ENCODE measurements around the gene CLEC3B. TPM values are rescaled to one million over a fixed set of nuclear protein-coding genes. Genes with fewer than 3 reads are reported as not detected.
"Not testable (repeated sequence)": the region's sequence is repeated elsewhere in the genome, so short reads cannot be mapped to it uniquely, and the experiment has no call there.

Gene CLEC3B
- total RNA-seq, 1 donor from 2014 or later, result 50.3 TPM

DNA sequence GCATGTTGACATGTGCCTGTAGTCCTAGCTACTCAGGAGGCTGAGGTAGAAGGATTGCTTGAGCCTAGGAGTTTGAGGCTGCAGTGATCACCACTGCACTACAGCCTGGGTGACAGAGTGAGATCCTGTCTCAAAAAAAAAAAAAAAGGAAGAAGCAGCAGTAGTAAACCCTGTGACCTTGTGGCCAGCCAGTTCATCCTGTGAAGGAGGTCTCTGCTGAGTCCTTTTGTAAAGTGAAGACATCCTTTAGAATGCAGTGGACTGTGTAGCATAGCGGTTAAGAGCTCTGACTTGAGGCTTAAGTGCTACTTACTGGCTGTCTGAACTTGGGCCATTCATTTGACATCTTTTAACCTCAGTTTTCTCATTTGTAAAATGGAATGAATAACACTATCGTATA is 41.8 kb upstream of the CLEC3B start:
- H3K36me3 Mint-ChIP-seq (ENCODE audit: low read depth), result no peaks in the 10 kb centered on the region
- TF ChIP-seq, protein P1, sequence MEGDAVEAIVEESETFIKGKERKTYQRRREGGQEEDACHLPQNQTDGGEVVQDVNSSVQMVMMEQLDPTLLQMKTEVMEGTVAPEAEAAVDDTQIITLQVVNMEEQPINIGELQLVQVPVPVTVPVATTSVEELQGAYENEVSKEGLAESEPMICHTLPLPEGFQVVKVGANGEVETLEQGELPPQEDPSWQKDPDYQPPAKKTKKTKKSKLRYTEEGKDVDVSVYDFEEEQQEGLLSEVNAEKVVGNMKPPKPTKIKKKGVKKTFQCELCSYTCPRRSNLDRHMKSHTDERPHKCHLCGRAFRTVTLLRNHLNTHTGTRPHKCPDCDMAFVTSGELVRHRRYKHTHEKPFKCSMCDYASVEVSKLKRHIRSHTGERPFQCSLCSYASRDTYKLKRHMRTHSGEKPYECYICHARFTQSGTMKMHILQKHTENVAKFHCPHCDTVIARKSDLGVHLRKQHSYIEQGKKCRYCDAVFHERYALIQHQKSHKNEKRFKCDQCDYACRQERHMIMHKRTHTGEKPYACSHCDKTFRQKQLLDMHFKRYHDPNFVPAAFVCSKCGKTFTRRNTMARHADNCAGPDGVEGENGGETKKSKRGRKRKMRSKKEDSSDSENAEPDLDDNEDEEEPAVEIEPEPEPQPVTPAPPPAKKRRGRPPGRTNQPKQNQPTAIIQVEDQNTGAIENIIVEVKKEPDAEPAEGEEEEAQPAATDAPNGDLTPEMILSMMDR (IDR thresholded peaks at IDR 0.05), result no peak
- H3K4me1 Mint-ChIP-seq (ENCODE audit: low read depth), result peaks cover 31% of the 10 kb centered on the region

DNA sequence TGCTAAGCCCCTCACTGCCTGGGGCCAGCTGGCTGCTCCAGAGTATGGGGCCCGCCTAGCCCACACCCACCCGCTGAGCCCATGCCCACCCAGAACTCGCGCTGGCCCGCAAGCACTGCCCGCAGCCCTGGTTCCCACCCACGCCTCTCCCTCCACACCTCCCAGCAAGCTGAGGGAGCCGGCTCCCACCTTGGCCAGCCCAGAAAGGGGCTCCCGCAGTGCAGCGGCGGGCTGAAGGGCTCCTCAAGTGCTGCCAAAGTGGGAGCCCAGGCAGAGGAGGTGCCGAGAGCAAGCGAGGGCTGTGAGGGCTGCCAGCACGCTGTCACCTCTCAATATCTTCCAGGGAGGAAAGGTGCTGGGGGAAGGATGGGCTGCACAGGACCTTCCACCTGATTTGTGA is 39.8 kb upstream of the CLEC3B start:
- not testable (repeated sequence) for DNase-seq (ENCODE audit: low spot score); H3K4me3 Mint-ChIP-seq (ENCODE audit: unreplicated experiment); H3K27ac Mint-ChIP-seq (ENCODE audit: unreplicated experiment); H3K27me3 Mint-ChIP-seq (ENCODE audit: low read depth); H3K36me3 Mint-ChIP-seq (ENCODE audit: low read depth); H3K9me3 Mint-ChIP-seq (ENCODE audit: low read depth)
- H3K4me1 Mint-ChIP-seq (ENCODE audit: low read depth), result peaks cover 25% of the 10 kb centered on the region

More for the DNA sequence above, 41.8 kb upstream of the CLEC3B start:
- Mint-ChIP-seq H3K27me3 (ENCODE audit: low read depth) (no peaks in the 10 kb centered on the region), H3K4me3 (ENCODE audit: unreplicated experiment) (no peak overlapping the region), H3K27ac (ENCODE audit: unreplicated experiment) (no peak overlapping the region), H3K9me3 (ENCODE audit: low read depth) (no peaks in the 10 kb centered on the region)
- no peak for DNase-seq (ENCODE audit: low spot score)

DNA sequence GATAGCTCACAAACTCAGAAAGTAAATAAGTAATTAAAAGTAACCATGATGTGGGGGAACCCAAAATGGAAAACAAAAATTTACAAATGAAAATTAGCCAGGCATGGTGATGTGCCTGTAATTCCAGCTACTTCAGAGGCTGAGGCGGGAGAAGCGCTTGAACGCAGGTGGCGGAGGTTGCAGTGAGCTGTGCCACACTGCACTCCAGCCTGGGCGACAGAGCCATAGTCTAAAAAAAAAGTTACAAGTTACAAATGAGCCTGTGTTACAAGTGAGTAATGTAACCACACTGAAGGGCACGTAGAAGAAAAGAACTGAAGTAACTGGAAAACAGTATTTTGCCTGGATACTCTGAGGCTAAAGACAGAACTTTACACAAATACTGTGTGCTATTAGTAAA is 38.8 kb upstream of the CLEC3B start:
- no peak overlapping the region for H3K4me3 Mint-ChIP-seq (ENCODE audit: unreplicated experiment)
- H3K27ac Mint-ChIP-seq (ENCODE audit: unreplicated experiment), result no peak overlapping the region
- no peaks in the 10 kb centered on the region for H3K9me3 Mint-ChIP-seq (ENCODE audit: low read depth)
- H3K4me1 Mint-ChIP-seq (ENCODE audit: low read depth), result peaks cover 25% of the 10 kb centered on the region
- TF ChIP-seq, protein P1 (IDR thresholded peaks at IDR 0.05), result no peak
- DNase-seq (ENCODE audit: low spot score), result no peak
- no peaks in the 10 kb centered on the region for H3K27me3 Mint-ChIP-seq (ENCODE audit: low read depth)
- peaks cover 9% of the 10 kb centered on the region for H3K36me3 Mint-ChIP-seq (ENCODE audit: low read depth)

DNA sequence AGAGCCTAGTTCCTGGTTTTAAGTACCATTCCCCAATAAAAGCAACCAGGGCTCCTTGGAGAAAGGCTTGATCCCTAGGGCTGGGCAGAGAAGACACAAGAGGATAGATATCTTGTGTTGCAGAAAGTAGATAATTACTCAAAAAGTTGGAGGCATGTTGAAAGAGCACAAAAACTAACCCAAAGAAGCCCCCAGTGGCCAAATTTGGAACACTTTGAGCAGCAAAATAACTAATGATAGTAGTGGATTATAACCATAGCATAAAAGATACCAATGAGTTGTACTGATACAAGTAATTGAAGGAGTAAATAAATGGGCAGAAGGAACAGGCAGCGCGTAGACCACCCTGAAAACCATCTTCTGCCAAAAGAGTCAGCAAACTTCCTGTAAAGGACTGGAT is 38.0 kb upstream of the CLEC3B start:
- Mint-ChIP-seq H3K4me1 (ENCODE audit: low read depth) (peaks cover 29% of the 10 kb centered on the region), H3K27me3 (ENCODE audit: low read depth) (no peaks in the 10 kb centered on the region), H3K9me3 (ENCODE audit: low read depth) (no peaks in the 10 kb centered on the region), H3K4me3 (ENCODE audit: unreplicated experiment) (no peak overlapping the region), H3K27ac (ENCODE audit: unreplicated experiment) (no peak overlapping the region), H3K36me3 (ENCODE audit: low read depth) (peaks cover 13% of the 10 kb centered on the region)
- no peak for DNase-seq (ENCODE audit: low spot score)
- TF ChIP-seq, protein P1 (IDR thresholded peaks at IDR 0.05), result peak; percentile 72

DNA sequence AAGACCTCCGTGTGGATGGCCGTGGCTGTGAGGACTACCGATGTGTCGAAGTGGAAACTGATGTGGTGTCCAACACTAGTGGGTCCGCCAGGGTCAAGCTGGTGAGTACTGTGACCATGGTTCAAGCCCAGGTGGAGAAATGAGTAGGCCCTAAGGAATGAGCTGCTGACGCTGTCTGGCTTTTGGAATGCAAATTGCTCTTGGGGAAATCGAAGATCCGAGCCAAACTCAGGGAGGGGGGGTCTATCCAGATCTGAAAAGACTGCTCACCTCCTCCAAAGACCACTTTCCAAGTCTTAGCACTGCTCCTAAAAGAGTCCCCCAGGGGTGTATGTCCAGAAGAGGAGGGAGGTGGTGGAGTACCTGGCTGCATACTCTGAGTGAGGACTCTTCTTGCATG is 37.0 kb upstream of the CLEC3B start:
- no peaks in the 10 kb centered on the region for H3K27me3 Mint-ChIP-seq (ENCODE audit: low read depth)
- H3K9me3 Mint-ChIP-seq (ENCODE audit: low read depth), result no peaks in the 10 kb centered on the region

More for the DNA sequence above, 37.0 kb upstream of the CLEC3B start:
- no peak overlapping the region for H3K27ac Mint-ChIP-seq (ENCODE audit: unreplicated experiment)
- DNase-seq (ENCODE audit: low spot score), result no peak
- peaks cover 30% of the 10 kb centered on the region for H3K4me1 Mint-ChIP-seq (ENCODE audit: low read depth)
- TF ChIP-seq, protein P1 (IDR thresholded peaks at IDR 0.05), result no peak
- H3K4me3 Mint-ChIP-seq (ENCODE audit: unreplicated experiment), result no peak overlapping the region
- peaks cover 13% of the 10 kb centered on the region for H3K36me3 Mint-ChIP-seq (ENCODE audit: low read depth)

Data from chondrocyte (in vitro differentiated cells).